Measurements from ENCODE around the gene ARID5A.

DNA sequence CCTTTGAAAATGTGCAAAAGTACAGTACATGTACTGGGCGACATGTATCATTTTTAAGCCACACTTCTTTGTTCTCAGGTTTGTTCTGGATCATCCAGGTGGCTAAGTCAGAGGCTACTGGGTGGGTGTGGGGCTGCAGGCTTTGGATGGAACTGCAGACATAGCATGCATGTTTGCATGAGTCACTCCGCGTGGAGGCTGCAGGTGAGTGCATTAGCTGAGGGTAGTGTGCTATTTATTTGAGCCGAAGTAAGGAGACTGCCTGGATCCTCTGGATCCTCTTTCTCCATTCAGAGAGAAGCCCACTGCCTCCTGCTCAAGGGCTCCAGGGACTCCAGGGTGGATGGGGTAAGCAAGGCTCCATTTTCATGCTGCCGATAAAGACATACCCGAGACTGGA is 22.0 kb upstream of the ARID5A start:
- TF ChIP-seq ELF4 (IDR thresholded peaks at IDR 0.05) (no peak), ZNF384 (IDR thresholded peaks at IDR 0.05) (no peak), BHLHE40 (IDR thresholded peaks at IDR 0.05; ENCODE audit: borderline replicate concordance) (no peak), TARDBP (IDR thresholded peaks at IDR 0.05) (no peak), FOXA1 (IDR thresholded peaks at IDR 0.05) (no peak), FOXM1 (IDR thresholded peaks at IDR 0.05; ENCODE audit: borderline replicate concordance) (no peak)

Data from HEK293T (cell line).